GM19099 (cell line): ENCODE data around the gene KIF21A.

Experiments used
- POLR2A ChIP-seq: IDR thresholded peaks from 3 replicates; pipeline ENCODE4 v1.6.1; 2011; ENCODE audit warnings: low read depth; ENCODE audit not compliant: insufficient read length; ENCODE audit errors: extremely low read depth

KIF21A gene

GRCh38 chr12:39348941-39349626 is 93.8 kb downstream of the KIF21A start:
- TF ChIP-seq POLR2A: no peak

DNA sequence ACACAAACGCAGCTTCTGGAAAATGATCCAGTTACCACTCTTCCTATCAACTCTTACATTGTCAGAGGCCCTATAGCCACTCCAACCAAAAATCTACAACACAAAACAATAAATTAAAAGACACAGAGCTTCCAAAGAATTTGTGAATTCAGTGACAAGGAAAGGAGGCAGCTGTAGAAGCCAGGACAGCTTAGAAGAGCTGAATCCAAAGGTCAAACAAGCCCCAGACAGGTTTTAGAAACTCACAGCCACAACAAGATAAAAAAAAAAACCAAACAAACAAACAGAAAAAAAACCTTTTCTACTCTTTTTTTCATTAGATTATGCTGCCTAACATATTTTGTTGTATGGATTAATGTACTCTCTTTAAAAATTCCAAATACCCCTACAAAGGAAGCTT is 94.4 kb downstream of the KIF21A start:
- TF ChIP-seq POLR2A: no peak

DNA sequence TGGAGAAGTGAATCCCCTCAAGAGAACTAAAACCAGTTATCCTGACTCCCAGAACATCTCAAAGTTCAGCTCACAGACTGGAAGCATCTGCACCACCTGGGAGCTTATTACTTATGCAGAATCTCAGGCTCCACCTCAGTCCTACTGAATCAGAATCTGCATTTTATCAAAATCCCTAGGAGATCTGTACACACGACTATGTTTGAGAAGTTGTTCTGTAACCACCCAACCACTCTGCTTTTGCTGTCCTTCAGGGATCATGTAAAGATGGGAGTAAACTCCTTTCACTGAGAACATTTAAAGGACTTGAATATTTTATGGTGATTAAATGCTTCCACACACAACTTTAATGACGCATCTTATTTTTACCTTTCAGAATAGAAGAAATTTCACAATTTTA is 98.0 kb downstream of the KIF21A start:
- no peak for TF ChIP-seq POLR2A

DNA sequence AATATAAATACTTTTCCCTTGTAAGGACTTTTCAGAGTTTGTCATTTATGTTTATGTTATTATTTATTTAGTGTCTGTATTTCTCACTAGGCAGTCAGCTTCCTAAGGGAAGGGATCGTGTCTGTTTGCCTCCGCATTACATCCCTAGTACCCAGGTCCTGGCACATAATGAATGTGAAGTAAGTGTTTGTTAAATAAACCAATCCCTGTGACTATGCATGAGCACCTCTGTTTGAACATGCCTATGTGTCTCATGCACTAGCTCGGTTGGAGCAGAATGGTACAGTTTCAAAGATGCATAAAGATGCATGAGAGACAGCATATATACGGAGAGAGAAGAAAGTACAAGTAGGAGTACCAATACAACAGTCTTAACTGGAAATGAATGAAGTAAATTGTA is 99.3 kb downstream of the KIF21A start:
- no peak for TF ChIP-seq POLR2A

GRCh38 chr12:39341761-39342160 is 101.2 kb downstream of the KIF21A start:
- TF ChIP-seq POLR2A: no peak

GRCh38 chr12:39341179-39341578 is 101.7 kb downstream of the KIF21A start:
- no peak for TF ChIP-seq POLR2A

DNA sequence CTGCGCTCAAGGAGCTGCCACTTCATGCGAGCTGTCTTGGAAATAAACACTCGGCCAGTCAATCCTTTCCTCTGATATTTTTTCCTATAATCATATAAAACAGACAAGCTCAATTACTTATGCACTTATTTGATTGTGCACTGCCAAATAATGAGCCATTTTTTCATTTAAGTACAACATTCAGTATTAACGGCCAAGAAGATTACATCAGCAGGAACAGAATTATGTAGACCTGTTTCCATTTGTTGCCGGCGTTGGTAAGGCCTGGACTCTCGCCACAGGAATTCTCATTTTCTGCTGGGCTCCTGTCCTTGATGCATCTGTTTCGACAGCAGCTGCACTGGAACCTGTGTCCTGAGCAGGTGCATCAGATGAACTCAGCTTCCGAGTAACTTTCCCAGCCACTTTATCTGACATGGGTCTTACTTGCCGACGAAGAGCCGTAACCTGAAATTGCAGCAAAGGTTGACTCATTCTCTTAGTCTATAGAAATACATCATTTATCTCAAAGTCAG is 110.2 kb downstream of the KIF21A start:
- no peak for TF ChIP-seq POLR2A

GRCh38 chr12:39331539-39332261 is 111.2 kb downstream of the KIF21A start:
- no peak for TF ChIP-seq POLR2A

DNA sequence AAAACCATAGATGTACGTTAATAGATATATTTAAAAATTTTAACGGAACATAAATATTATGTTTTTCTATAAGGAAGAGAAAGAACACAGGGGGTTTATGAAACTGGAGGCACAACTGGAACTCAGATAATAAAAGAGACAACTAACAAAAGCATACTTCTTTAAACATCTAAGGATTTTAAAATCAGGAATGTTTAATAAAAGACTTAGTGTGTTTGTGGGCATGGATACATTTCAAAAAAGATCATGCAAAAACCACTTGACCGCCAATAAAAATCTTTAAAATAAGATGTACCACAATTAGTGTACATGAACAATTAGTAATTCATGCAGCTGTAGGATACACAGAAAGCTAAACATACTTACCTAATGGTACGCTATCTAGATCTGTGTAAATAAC is 113.0 kb downstream of the KIF21A start:
- TF ChIP-seq POLR2A: no peak

GRCh38 chr12:39329018-39329417 is 113.9 kb downstream of the KIF21A start:
- TF ChIP-seq POLR2A: no peak

DNA sequence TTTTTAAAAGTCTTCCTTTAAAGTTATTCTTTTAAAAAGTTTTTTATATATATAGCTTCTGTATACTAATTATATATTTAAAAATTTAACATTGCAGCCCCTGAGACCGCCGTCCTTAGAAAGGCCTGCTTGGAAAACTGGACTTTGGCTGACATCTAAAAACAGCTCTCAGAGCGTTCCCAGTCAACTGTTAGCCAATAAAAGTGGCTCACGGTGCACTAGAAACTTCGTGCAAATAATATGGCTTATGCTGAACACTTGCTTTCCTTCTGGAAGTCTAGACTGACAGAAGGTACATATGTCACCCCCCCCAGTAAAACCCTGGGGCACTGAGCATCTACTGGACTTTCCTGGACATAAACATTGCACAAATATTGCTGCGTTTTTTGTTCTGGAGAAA is 115.0 kb downstream of the KIF21A start:
- no peak for TF ChIP-seq POLR2A

DNA sequence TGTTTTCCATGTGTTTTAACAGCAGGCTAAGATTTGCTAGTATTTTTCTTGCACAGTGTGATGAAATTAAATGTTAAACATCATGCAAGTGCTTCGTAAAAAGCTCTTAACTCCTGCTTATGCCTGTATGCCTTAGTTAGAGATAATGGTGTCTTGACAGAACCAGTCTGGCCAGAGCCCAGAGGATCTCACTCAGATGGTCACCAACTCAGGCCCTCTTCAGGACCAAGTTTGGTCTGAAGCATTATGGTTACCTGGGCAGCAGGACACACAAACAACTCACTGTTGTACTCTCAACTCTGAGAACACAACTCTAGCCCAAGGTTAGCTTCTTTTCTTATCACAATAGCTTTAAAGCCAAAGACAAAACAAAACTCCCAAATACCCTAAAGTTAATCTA is 115.4 kb downstream of the KIF21A start:
- no peak for TF ChIP-seq POLR2A

DNA sequence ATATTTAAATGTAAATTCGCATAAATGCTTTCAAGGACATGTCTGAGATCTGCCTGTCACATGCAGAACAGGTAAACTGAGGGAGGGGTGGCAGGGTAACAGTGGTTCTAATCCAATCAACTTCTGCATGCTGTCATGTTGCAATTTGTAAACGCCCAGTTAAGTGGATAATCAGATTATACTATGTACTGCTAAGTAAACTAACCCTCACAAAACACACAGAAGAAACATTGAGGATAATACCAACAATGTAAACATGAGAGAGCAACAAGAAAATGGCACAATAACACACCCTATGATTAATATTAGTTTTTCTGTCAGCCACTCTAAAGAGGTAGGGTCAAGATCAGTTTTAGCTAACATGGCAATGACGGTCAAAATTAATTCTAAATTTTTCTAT is 123.7 kb downstream of the KIF21A start:
- no peak for TF ChIP-seq POLR2A

DNA sequence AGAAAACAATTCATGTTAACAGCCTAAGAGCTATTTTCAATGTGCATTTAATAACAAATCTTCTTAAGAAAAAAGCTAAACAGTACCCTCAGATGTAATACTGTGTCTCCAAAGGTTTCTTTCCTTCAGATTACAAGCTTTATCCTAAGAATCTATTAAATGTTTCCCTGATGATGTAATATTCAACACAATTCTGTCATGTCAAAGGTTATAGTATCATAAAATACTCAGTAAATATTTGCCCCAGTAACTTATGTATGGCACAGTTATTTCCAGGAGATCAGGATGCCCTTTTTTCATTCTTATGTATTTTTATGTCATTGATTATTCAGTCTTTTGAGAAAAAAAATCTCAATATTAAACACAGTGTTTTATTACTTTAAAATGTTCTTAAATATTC is 128.4 kb downstream of the KIF21A start:
- no peak for TF ChIP-seq POLR2A

GRCh38 chr12:39309516-39309915 is 133.4 kb downstream of the KIF21A start:
- TF ChIP-seq POLR2A: no peak

DNA sequence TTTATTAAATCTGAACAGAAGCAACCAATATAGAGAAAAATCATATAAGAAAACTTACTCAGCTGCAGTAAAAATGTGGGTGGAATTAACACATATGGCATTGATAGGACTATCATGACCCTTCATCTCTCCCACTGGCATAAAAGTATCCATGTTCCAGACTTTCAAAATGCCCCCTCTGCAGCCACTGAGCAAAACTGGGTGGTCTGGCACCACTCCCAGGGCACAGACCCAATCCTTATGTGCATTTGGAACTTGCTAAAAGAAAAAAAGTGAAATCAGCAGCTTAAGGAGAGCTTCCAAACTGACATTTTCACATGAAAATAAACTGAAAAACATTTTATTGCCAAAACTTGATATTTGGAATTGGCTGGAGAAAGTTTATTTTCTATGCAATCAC is 141.5 kb downstream of the KIF21A start:
- TF ChIP-seq POLR2A: no peak
